NCI-H345 treated with DMSO at 0.1 percent for 48 hours (cell line): Measurements from ENCODE around the gene FAM83G.

ENCODE experiments used
- DNase-seq: peaks from one replicate; lab custom pipeline; 2025; ENCODE audit not compliant: unreplicated experiment; lab: John Stamatoyannopoulos, UW

Gene FAM83G

GRCh38 chr17:19010729-19011505 is 6.4 kb upstream of the FAM83G start:
- no peak for DNase-seq

- DNase-seq: no peak
Measured at GRCh38 chr17:19009970-19010369, 5.4 kb upstream of the FAM83G start.

- no peak for DNase-seq
Measured at GRCh38 chr17:19006698-19007097, 2.1 kb upstream of the FAM83G start.

- DNase-seq: no peak
Measured at GRCh38 chr17:19005789-19006430, 1.3 kb upstream of the FAM83G start.

- DNase-seq: no peak
Measured at GRCh38 chr17:19005137-19005773, 691 bp upstream of the FAM83G start.

- no peak for DNase-seq
Measured at GRCh38 chr17:19003543-19004420, 782 bp downstream of the FAM83G start.

- DNase-seq: no peak
Measured at GRCh38 chr17:19002805-19003542, 1.6 kb downstream of the FAM83G start.

- no peak for DNase-seq
Measured at GRCh38 chr17:19001907-19002590, 2.5 kb downstream of the FAM83G start.

GRCh38 chr17:19000531-19001325 is 3.8 kb downstream of the FAM83G start:
- no peak for DNase-seq

GRCh38 chr17:18999911-19000310 is 4.7 kb downstream of the FAM83G start:
- no peak for DNase-seq

GRCh38 chr17:18999394-18999793 is 5.2 kb downstream of the FAM83G start:
- DNase-seq: no peak

GRCh38 chr17:18997650-18998196 is 6.8 kb downstream of the FAM83G start:
- DNase-seq: no peak

- no peak for DNase-seq
Measured at GRCh38 chr17:18996458-18996857, 8.1 kb downstream of the FAM83G start.

- no peak for DNase-seq
Measured at GRCh38 chr17:18995220-18995619, 9.3 kb downstream of the FAM83G start.

- DNase-seq: no peak
Measured at GRCh38 chr17:18994631-18995030, 9.9 kb downstream of the FAM83G start.

GRCh38 chr17:18993905-18994526 is 10.5 kb downstream of the FAM83G start:
- DNase-seq: no peak

- no peak for DNase-seq
Measured at GRCh38 chr17:18992454-18993130, 12.0 kb downstream of the FAM83G start.
